A549 (cell line): ENCODE data around the gene EPOP.

Experiments used
- FOSL2 ChIP-seq, 2 experiments: fragments of 450-650 bp in 1 of 2; fragments of >200 bp in 1 of 2; sonication (Bioruptor Twin) in 1 of 2; formaldehyde crosslinking; IDR thresholded peaks; 2 replicates each; pipeline versions ENCODE4 v1.5.0 to v1.6.1; 2016 to 2020; ENCODE audit warnings: mild to moderate bottlenecking in 1 of 2, moderate library complexity in 1 of 2
- NR3C1 ChIP-seq: fragments of >200 bp; sonication (Bioruptor Twin); formaldehyde crosslinking; IDR thresholded peaks from 3 replicates; pipeline ENCODE4 v1.6.1; 2017
- POLR2A ChIP-seq: IDR thresholded peaks from 2 replicates; pipeline ENCODE4 v1.6.1; 2012; ENCODE audit warnings: mild to moderate bottlenecking, low read length
- RAD21 ChIP-seq, 2 experiments: fragments of >200 bp in 1 of 2; sonication (Bioruptor Twin) in 1 of 2; formaldehyde crosslinking in 1 of 2; IDR thresholded peaks in 1 of 2; conservative IDR thresholded peaks in 1 of 2; 2 replicates in 1 of 2; 3 replicates in 1 of 2; pipeline ENCODE4 v1.6.1; 2012 to 2018; ENCODE audit warnings: inconsistent platforms in 1 of 2
- TP53 ChIP-seq: fragments of 250-450 bp; sonication (Bioruptor Pico); IDR thresholded peaks from 2 replicates; pipeline ENCODE4 v1.5.0; 2021; ENCODE audit warnings: mild to moderate bottlenecking, moderate library complexity
- TF ChIP-seq, protein P1 (sequence below): fragments of 450-650 bp; IDR thresholded peaks from 2 replicates; pipeline ENCODE4 v1.6.1; 2014; ENCODE audit warnings: antibody characterized with exemption
- TF ChIP-seq, protein P2 (sequence below): fragments of >200 bp; sonication (Bioruptor Twin); formaldehyde crosslinking; IDR thresholded peaks from 3 replicates; pipeline ENCODE4 v1.5.1; 2016

DNA sequence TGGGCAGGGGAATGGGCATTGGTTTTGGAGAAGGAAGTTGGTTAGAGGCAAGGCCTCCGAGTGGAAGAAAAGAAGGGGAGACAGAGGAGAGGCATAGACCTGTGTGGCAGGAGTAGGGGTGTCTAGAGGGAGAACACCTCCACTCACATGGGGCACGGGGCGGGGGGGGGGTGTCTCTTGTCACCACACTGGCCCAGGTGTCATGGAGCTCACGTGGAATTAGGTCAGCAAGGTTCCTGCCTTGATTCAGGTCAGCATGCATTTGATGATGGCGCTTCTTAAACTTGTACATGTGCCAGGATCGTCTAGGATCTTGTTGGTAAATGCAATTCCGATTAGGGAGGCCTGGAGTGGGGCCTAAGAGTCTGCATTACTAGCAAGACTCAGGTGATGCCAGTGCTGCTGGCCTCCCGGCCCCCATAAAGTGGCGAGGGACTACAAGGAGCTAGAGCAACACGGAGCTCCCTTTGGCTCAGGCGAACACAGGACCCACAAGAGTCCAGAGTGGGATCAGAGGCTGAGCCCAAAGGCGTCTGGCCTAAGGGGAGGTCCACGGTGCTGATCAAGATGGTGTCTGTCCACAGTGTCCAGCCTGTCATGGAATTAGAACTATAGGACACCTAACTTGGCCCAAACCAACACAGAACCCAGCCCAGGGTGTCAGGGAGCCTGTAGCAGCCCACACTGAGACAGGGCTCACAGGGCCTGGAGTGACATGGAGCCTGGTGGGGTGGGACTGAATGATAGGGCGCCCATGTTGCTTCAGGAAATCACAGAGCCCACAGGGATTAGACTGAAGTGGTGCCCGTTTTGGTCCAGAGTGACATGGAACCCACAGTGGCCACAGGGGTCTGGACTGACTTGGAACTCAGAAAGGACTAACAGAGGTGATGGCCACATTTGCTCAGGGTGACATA lies 16.7 kb downstream of the EPOP start:
- TF ChIP-seq RAD21 (conservative IDR thresholded peaks at IDR 0.05 in 1 of 2, IDR thresholded peaks at IDR 0.05 in 1 of 2) (no peak), POLR2A (no peak), FOSL2 (IDR thresholded peaks at IDR 0.05) (no peak), FOSL2 (CRISPR knock-in tag; IDR thresholded peaks at IDR 0.05) (no peak), TP53 (CRISPR knock-in tag) (no peak), NR3C1 (no peak)
- TF ChIP-seq, protein P1, sequence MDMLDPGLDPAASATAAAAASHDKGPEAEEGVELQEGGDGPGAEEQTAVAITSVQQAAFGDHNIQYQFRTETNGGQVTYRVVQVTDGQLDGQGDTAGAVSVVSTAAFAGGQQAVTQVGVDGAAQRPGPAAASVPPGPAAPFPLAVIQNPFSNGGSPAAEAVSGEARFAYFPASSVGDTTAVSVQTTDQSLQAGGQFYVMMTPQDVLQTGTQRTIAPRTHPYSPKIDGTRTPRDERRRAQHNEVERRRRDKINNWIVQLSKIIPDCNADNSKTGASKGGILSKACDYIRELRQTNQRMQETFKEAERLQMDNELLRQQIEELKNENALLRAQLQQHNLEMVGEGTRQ = no peak
- TF ChIP-seq, protein P2, sequence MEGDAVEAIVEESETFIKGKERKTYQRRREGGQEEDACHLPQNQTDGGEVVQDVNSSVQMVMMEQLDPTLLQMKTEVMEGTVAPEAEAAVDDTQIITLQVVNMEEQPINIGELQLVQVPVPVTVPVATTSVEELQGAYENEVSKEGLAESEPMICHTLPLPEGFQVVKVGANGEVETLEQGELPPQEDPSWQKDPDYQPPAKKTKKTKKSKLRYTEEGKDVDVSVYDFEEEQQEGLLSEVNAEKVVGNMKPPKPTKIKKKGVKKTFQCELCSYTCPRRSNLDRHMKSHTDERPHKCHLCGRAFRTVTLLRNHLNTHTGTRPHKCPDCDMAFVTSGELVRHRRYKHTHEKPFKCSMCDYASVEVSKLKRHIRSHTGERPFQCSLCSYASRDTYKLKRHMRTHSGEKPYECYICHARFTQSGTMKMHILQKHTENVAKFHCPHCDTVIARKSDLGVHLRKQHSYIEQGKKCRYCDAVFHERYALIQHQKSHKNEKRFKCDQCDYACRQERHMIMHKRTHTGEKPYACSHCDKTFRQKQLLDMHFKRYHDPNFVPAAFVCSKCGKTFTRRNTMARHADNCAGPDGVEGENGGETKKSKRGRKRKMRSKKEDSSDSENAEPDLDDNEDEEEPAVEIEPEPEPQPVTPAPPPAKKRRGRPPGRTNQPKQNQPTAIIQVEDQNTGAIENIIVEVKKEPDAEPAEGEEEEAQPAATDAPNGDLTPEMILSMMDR = no peak
